SK-N-SH treated with all-trans-retinoic acid at 6 μM for 48 hours (cell line): ENCODE results near the gene THOC1.

ENCODE experiments used
- ARNTL ChIP-seq: fragments of 450-650 bp; formaldehyde crosslinking; IDR thresholded peaks from 2 replicates; pipeline ENCODE4 v1.5.0; 2020; ENCODE audit warnings: low read depth, mild to moderate bottlenecking, moderate library complexity, borderline replicate concordance
- BACH2 ChIP-seq: fragments of 250-450 bp; sonication (Bioruptor Pico); IDR thresholded peaks from 2 replicates; pipeline ENCODE4 v1.9.0; 2021; ENCODE audit warnings: mild to moderate bottlenecking, borderline replicate concordance
- RARB ChIP-seq: fragments of 250-450 bp; sonication (Bioruptor Pico); IDR thresholded peaks from 2 replicates; pipeline ENCODE4 v1.8.0; 2021; ENCODE audit warnings: mild to moderate bottlenecking, moderate library complexity
- SNAI2 ChIP-seq: fragments of 250-450 bp; sonication (Bioruptor Pico); IDR thresholded peaks from 2 replicates; pipeline ENCODE4 v1.5.0; 2020; ENCODE audit warnings: mild to moderate bottlenecking, moderate library complexity
- TOX ChIP-seq: fragments of 250-450 bp; sonication (Bioruptor Pico); IDR thresholded peaks from 2 replicates; pipeline ENCODE4 v1.8.0; 2021; ENCODE audit warnings: mild to moderate bottlenecking, moderate library complexity, borderline replicate concordance
- ZFP30 ChIP-seq: fragments of 450-650 bp; formaldehyde crosslinking; IDR thresholded peaks from 2 replicates; pipeline ENCODE4 v1.5.0; 2022; ENCODE audit warnings: mild to moderate bottlenecking, moderate library complexity
- ZNF70 ChIP-seq: fragments of 450-650 bp; formaldehyde crosslinking; IDR thresholded peaks from 2 replicates; pipeline ENCODE4 v1.5.0; 2020; ENCODE audit warnings: mild to moderate bottlenecking, moderate library complexity
- ZNF8 ChIP-seq: fragments of 450-650 bp; formaldehyde crosslinking; IDR thresholded peaks from 2 replicates; pipeline ENCODE4 v1.5.0; 2020; ENCODE audit warnings: mild to moderate bottlenecking, moderate library complexity
- TF ChIP-seq, protein P1 (sequence below): fragments of 250-450 bp; sonication (Bioruptor Pico); IDR thresholded peaks from 2 replicates; pipeline ENCODE4 v1.8.0; 2020; ENCODE audit warnings: mild to moderate bottlenecking, moderate library complexity, borderline replicate concordance
- TF ChIP-seq, protein P2 (sequence below): fragments of 250-450 bp; sonication (Bioruptor Pico); IDR thresholded peaks from 2 replicates; pipeline ENCODE4 v1.5.1; 2020; ENCODE audit warnings: low read depth, mild to moderate bottlenecking, moderate library complexity

DNA sequence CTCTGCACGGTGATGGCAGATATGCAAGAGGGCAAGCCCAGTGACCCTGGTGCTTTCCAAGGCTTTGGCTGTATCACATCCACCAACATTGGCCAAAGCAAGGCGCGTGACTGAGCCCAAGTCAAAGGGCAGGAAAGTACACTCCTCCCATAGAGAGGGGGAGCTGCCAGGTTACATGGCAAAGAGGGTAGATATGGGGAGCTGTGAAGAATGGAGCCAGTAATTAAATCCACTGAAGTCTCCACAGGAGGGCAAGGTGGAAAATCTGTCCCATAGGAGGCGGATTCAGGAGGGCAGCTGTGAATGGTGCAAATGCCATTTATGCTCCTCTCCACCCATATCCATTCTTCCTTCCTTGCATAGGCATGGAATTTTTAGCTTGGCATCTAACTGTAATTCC lies 44.6 kb upstream of the THOC1 start:
- TF ChIP-seq SNAI2 (CRISPR knock-in tag) (no peak), ZNF70 (no peak), ARNTL (CRISPR knock-in tag) (no peak), ZFP30 (CRISPR knock-in tag) (no peak), ZNF8 (no peak), RARB (CRISPR knock-in tag) (no peak), BACH2 (CRISPR knock-in tag) (no peak), TOX (no peak)
- TF ChIP-seq, protein P1, sequence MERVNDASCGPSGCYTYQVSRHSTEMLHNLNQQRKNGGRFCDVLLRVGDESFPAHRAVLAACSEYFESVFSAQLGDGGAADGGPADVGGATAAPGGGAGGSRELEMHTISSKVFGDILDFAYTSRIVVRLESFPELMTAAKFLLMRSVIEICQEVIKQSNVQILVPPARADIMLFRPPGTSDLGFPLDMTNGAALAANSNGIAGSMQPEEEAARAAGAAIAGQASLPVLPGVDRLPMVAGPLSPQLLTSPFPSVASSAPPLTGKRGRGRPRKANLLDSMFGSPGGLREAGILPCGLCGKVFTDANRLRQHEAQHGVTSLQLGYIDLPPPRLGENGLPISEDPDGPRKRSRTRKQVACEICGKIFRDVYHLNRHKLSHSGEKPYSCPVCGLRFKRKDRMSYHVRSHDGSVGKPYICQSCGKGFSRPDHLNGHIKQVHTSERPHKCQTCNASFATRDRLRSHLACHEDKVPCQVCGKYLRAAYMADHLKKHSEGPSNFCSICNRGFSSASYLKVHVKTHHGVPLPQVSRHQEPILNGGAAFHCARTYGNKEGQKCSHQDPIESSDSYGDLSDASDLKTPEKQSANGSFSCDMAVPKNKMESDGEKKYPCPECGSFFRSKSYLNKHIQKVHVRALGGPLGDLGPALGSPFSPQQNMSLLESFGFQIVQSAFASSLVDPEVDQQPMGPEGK = no peak
- TF ChIP-seq, protein P2, sequence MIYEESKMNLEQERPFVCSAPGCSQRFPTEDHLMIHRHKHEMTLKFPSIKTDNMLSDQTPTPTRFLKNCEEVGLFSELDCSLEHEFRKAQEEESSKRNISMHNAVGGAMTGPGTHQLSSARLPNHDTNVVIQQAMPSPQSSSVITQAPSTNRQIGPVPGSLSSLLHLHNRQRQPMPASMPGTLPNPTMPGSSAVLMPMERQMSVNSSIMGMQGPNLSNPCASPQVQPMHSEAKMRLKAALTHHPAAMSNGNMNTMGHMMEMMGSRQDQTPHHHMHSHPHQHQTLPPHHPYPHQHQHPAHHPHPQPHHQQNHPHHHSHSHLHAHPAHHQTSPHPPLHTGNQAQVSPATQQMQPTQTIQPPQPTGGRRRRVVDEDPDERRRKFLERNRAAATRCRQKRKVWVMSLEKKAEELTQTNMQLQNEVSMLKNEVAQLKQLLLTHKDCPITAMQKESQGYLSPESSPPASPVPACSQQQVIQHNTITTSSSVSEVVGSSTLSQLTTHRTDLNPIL (CRISPR knock-in tag) = no peak
